ENCODE results near the gene ADRB1. TPM values are rescaled to one million over a fixed set of nuclear protein-coding genes. Genes with fewer than 3 reads are reported as not detected.

ADRB1 gene
- total RNA-seq, 2 experiments from 2014 or later: 0.08 to 0.11 TPM

DNA sequence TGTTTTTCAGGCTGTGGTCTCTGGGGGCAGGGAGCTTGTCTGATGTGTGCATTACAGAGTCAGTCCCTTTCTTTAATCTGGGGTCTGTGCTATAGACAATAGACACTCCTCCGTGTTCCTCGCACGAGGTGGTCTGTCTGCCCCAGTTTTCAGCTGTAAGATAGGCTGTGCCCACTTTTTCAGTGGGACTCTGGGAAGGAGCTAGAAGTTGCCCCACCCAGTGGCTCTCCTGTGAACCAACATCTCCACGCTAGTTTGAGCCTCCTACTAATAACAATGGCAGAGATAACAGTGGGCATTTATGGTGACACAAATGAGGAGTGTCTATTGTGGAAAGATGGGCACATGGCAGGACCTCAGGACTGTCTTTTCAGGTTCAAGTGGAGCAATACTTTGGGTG is 44.0 kb downstream of the ADRB1 start:
- CTCF ChIA-PET: no interaction called here
- DNase-seq: no peak
- intact Hi-C loops (cut with DNase I, micrococcal nuclease): no loop called here

DNA sequence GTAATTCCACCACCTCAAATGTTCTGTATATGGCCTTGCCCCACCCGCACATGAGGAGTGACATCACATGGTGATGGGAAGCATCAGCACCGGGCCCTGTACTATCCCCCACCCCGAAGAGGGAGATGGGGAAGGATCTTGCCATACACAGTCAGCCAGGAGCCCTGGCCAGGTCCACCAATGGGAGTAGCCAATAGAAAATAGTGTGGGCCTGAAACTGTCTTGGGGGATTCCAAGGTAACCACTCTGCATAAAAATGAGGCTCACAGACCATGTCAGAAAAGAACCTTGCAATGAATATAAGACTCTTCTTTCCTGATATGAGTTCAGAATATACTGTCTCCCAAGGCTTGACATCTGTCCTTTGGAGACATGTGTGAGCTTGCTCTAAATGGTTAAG is 51.1 kb downstream of the ADRB1 start:
- Histone ChIP-seq H3K27ac (ENCODE audit: low read depth in 1 of 2, low read length in 2 of 2) (no peak overlapping the region), H3K36me3 (ENCODE audit: insufficient read depth, low read length) (no peaks in the 10 kb centered on the region), H3K4me3 (ENCODE audit: low read length) (no peak overlapping the region), H3K9me3 (ENCODE audit: control insufficient read depth in 1 of 2, insufficient read depth in 1 of 2, low read length in 2 of 2) (no peaks in the 10 kb centered on the region), H3K27me3 (ENCODE audit: control insufficient read depth in 1 of 2, insufficient read depth in 2 of 2, low read length in 2 of 2) (no peaks in the 10 kb centered on the region), H3K4me1 (ENCODE audit: insufficient read depth, low read length) (peaks cover 21% of the 10 kb centered on the region)
- Mint-ChIP-seq H3K36me3 (ENCODE audit: low read depth) (no peaks in the 10 kb centered on the region), H3K9me3 (no peaks in the 10 kb centered on the region), H3K4me1 (ENCODE audit: low read depth) (peaks cover 36% of the 10 kb centered on the region), H3K27ac (no peak overlapping the region), H3K4me3 (no peak overlapping the region), H3K27me3 (peaks cover 11% of the 10 kb centered on the region)
- no peak for ATAC-seq (ENCODE audit: poor library complexity)
- CTCF ChIA-PET: no interaction called here
- POLR2A ChIA-PET: no interaction called here
- TF ChIP-seq, protein P1, sequence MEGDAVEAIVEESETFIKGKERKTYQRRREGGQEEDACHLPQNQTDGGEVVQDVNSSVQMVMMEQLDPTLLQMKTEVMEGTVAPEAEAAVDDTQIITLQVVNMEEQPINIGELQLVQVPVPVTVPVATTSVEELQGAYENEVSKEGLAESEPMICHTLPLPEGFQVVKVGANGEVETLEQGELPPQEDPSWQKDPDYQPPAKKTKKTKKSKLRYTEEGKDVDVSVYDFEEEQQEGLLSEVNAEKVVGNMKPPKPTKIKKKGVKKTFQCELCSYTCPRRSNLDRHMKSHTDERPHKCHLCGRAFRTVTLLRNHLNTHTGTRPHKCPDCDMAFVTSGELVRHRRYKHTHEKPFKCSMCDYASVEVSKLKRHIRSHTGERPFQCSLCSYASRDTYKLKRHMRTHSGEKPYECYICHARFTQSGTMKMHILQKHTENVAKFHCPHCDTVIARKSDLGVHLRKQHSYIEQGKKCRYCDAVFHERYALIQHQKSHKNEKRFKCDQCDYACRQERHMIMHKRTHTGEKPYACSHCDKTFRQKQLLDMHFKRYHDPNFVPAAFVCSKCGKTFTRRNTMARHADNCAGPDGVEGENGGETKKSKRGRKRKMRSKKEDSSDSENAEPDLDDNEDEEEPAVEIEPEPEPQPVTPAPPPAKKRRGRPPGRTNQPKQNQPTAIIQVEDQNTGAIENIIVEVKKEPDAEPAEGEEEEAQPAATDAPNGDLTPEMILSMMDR (IDR thresholded peaks at IDR 0.05): no peak
- intact Hi-C loops (cut with DNase I, micrococcal nuclease): loop anchor here in 1 of 2 experiments (5.0 kb wide), 2 partner anchors 47 to 132 kb away; no protein-coding TSS in a partner anchor
- no peak for DNase-seq

More for the DNA sequence above, 44.0 kb downstream of the ADRB1 start:
- no peak overlapping the region for H3K27ac Mint-ChIP-seq
- TF ChIP-seq, protein P1 (IDR thresholded peaks at IDR 0.05): no peak
- POLR2A ChIA-PET: no interaction called here
- H3K27me3 ChIP-seq (ENCODE audit: control insufficient read depth in 1 of 2, insufficient read depth in 2 of 2, low read length in 2 of 2): no peaks in the 10 kb centered on the region
- H3K4me3 Mint-ChIP-seq: no peak overlapping the region
- no peaks in the 10 kb centered on the region for H3K9me3 Mint-ChIP-seq
- H3K4me3 ChIP-seq (ENCODE audit: low read length): no peak overlapping the region
- ATAC-seq (ENCODE audit: poor library complexity): no peak
- H3K4me1 Mint-ChIP-seq (ENCODE audit: low read depth): no peaks in the 10 kb centered on the region
- H3K4me1 ChIP-seq (ENCODE audit: insufficient read depth, low read length): no peaks in the 10 kb centered on the region
- H3K36me3 ChIP-seq (ENCODE audit: insufficient read depth, low read length): no peaks in the 10 kb centered on the region
- H3K27me3 Mint-ChIP-seq: no peaks in the 10 kb centered on the region
- no peaks in the 10 kb centered on the region for H3K36me3 Mint-ChIP-seq (ENCODE audit: low read depth)
- H3K27ac ChIP-seq (ENCODE audit: low read depth in 1 of 2, low read length in 2 of 2): no peak overlapping the region
- no peaks in the 10 kb centered on the region for H3K9me3 ChIP-seq (ENCODE audit: control insufficient read depth in 1 of 2, insufficient read depth in 1 of 2, low read length in 2 of 2)

DNA sequence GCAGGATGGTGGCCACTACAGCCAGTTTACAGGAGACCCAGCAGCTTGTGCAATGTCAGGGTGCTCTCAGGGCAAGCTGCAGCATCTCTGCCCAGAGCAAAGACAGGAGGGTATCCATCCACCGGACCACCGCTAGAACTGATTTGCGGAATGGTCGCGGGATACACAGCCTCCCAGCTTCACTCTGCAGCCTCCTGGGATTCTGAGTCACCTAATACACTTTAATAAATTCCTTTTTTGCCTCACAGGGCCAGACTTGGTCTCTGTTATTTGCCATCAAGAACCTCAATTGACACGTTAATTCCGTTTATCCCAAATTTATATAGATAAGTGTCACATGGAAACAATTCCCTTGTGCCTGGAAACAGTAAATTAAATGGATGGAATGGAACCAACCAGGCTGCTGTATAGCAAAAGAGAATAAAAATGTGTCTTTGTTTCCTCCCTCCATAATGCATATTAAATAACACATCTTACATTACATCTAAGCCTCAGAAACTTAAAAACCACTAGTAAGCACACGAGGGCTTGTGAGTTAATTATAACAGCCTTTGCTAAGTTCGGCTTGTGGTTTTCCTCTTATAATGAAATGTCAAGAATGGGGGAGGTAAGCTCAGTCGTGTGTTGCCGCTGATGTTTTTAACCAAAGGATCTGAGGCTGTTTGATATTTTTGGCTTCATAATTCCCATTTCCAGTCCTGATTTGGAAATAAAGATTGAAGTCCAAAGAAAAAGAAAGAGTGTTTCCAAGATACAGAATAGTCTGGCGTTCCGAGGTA is 52.1 kb downstream of the ADRB1 start:
- H3K27me3 Mint-ChIP-seq: peaks cover 21% of the 10 kb centered on the region
- H3K36me3 ChIP-seq (ENCODE audit: insufficient read depth, low read length): no peaks in the 10 kb centered on the region
- no peak overlapping the region for H3K4me3 ChIP-seq (ENCODE audit: low read length)
- H3K27me3 ChIP-seq (ENCODE audit: control insufficient read depth in 1 of 2, insufficient read depth in 2 of 2, low read length in 2 of 2): peaks cover 4 to 6% of the 10 kb centered on the region in 2 experiments
- peaks cover 46% of the 10 kb centered on the region for H3K4me1 Mint-ChIP-seq (ENCODE audit: low read depth)
- H3K27ac ChIP-seq (ENCODE audit: low read depth in 1 of 2, low read length in 2 of 2): no peak overlapping the region
- CTCF ChIA-PET: no interaction called here
- H3K4me3 Mint-ChIP-seq: peak overlapping the region; percentile 39
- POLR2A ChIA-PET: interaction anchor here (1.1 kb wide), 1 partner anchor 389 kb away, joined by 3 read pairs; no protein-coding TSS in a partner anchor
- H3K9me3 ChIP-seq (ENCODE audit: control insufficient read depth in 1 of 2, insufficient read depth in 1 of 2, low read length in 2 of 2): peaks cover 0 to 1% of the 10 kb centered on the region in 2 experiments
- H3K4me1 ChIP-seq (ENCODE audit: insufficient read depth, low read length): peaks cover 26% of the 10 kb centered on the region
- no peaks in the 10 kb centered on the region for H3K9me3 Mint-ChIP-seq
- no peak overlapping the region for H3K27ac Mint-ChIP-seq
- TF ChIP-seq, protein P1 (IDR thresholded peaks at IDR 0.05): no peak
- no peaks in the 10 kb centered on the region for H3K36me3 Mint-ChIP-seq (ENCODE audit: low read depth)
- DNase-seq (peak in 1 of 14 experiments; percentile 54), ATAC-seq (ENCODE audit: poor library complexity) (peak; percentile 48)
- intact Hi-C loops (cut with DNase I, micrococcal nuclease): loop anchor here in 1 of 2 experiments (5.0 kb wide), 2 partner anchors 48 to 133 kb away; no protein-coding TSS in a partner anchor

Other genes with a start within 250 kb of the ADRB1 start
- gene DCLRE1A, start 189.8 kb upstream of the ADRB1 start, total RNA-seq: under 1 TPM; 0.36 to 0.47 TPM
- 1 to 10 TPM; 4.6 TPM for gene NHLRC2, start 189.2 kb upstream of the ADRB1 start, total RNA-seq
- gene CCDC186, start 130.3 kb downstream of the ADRB1 start, total RNA-seq: 10 to 100 TPM; 55.0 to 55.9 TPM
- not detected for gene TDRD1, start 135.5 kb downstream of the ADRB1 start, total RNA-seq
- not detected for gene VWA2, start 195.4 kb downstream of the ADRB1 start, total RNA-seq

All from CD4-positive, alpha-beta T cell (primary cell).